Measurements from ENCODE around the gene ANXA3. TPM values are rescaled to one million over a fixed set of nuclear protein-coding genes. Genes with fewer than 3 reads are reported as not detected.
A peak's percentile ranks its signal among the peaks of the same experiment; 100 is the strongest.
"Not testable (repeated sequence)": the region's sequence is repeated elsewhere in the genome, so short reads cannot be mapped to it uniquely, and the experiment has no call there.

ANXA3 gene
- total RNA-seq, 1 donor from 2014 or later = 51.0 TPM

GRCh38 chr4:78578674-78579425 lies 27.3 kb downstream of the ANXA3 start:
- no peak for ATAC-seq

GRCh38 chr4:78581618-78582017 lies 30.0 kb downstream of the ANXA3 start:
- no peak for ATAC-seq

GRCh38 chr4:78584863-78585547 lies 33.4 kb downstream of the ANXA3 start:
- peak; percentile 82 for ATAC-seq

GRCh38 chr4:78585633-78586032 lies 34.1 kb downstream of the ANXA3 start:
- ATAC-seq = peak; percentile 87

- ATAC-seq = no peak
Observed at GRCh38 chr4:78588894-78589545, 37.5 kb downstream of the ANXA3 start.

- ATAC-seq = no peak
Observed at GRCh38 chr4:78591404-78591803, 39.8 kb downstream of the ANXA3 start.

GRCh38 chr4:78592088-78592783 lies 40.7 kb downstream of the ANXA3 start:
- ATAC-seq = peak; percentile 88

GRCh38 chr4:78596111-78596742 lies 44.7 kb downstream of the ANXA3 start:
- ATAC-seq = no peak

- not testable (repeated sequence) for ATAC-seq
Observed at GRCh38 chr4:78598431-78598830, 46.9 kb downstream of the ANXA3 start.

- peak; percentile 70 for ATAC-seq
Observed at GRCh38 chr4:78599147-78599546, 47.6 kb downstream of the ANXA3 start.

- ATAC-seq = no peak
Observed at GRCh38 chr4:78599931-78600375, 48.4 kb downstream of the ANXA3 start.

GRCh38 chr4:78601013-78601412 lies 49.4 kb downstream of the ANXA3 start:
- peak; percentile 70 for ATAC-seq

GRCh38 chr4:78602334-78602733 lies 50.8 kb downstream of the ANXA3 start:
- ATAC-seq = no peak

- no peak for ATAC-seq
Observed at GRCh38 chr4:78603384-78603783, 51.8 kb downstream of the ANXA3 start.

- ATAC-seq = no peak
Observed at GRCh38 chr4:78604988-78605387, 53.4 kb downstream of the ANXA3 start.

- ATAC-seq = peak; percentile 18
Observed at GRCh38 chr4:78606035-78606434, 54.5 kb downstream of the ANXA3 start.

GRCh38 chr4:78606530-78607095 lies 55.0 kb downstream of the ANXA3 start:
- no peak for ATAC-seq

GRCh38 chr4:78608684-78609083 lies 57.1 kb downstream of the ANXA3 start:
- ATAC-seq = no peak

- no peak for ATAC-seq
Observed at GRCh38 chr4:78609580-78609979, 58.0 kb downstream of the ANXA3 start.

GRCh38 chr4:78610546-78611214 lies 59.1 kb downstream of the ANXA3 start:
- ATAC-seq = no peak

GRCh38 chr4:78611215-78611558 lies 59.6 kb downstream of the ANXA3 start:
- no peak for ATAC-seq
